COR-L47 (cell line): Measurements from ENCODE around the gene JAG1.

Source experiments
- DNase-seq: peaks from one replicate; lab custom pipeline; 2025; lab: John Stamatoyannopoulos, UW

JAG1 gene

DNA sequence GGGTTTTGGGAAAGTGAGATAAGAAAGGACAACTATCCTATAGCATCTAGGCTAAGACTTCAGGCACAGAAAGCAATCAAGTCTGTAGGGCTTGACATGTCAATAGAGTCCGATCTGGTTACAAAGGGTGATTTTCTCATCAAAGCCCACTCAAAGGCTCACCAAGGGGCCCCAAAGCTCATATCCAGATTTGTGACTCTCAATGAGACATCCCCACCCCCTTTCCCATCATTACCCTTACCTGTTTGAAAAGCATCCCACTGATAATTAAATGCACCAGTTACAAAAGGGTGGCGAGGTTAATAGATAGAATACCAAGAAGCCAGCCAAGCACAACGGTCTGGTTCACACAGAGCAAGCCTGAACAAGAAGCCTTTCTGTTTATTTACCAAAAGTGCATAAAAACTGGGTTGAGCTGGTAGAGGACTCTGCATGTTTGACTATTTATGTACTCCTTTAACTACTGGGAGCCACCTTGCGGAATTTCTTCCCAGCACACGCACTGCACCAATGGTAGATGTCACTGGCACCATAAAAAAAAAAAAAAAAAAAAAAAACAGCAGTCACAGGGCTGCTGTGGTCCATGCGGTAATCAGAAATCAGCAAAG lies 6.1 kb downstream of the JAG1 start:
- peak; percentile 38 for DNase-seq

DNA sequence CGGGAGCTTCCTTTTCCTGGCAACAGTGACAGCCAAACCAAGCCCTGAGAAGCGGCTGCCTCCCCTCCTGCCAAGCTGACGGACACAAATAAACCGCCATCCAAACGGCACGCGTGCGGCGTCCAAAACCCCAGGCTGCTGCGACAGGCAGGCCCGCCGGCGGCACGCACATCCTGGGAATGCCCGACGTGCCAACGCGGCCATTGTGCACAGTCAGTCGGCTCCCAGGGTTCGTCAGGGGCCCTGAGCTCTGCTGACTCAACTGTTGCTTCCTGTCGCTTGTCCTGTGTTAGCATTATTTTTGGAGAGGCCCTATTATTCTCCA lies 6.8 kb downstream of the JAG1 start:
- peak; percentile 79 for DNase-seq

DNA sequence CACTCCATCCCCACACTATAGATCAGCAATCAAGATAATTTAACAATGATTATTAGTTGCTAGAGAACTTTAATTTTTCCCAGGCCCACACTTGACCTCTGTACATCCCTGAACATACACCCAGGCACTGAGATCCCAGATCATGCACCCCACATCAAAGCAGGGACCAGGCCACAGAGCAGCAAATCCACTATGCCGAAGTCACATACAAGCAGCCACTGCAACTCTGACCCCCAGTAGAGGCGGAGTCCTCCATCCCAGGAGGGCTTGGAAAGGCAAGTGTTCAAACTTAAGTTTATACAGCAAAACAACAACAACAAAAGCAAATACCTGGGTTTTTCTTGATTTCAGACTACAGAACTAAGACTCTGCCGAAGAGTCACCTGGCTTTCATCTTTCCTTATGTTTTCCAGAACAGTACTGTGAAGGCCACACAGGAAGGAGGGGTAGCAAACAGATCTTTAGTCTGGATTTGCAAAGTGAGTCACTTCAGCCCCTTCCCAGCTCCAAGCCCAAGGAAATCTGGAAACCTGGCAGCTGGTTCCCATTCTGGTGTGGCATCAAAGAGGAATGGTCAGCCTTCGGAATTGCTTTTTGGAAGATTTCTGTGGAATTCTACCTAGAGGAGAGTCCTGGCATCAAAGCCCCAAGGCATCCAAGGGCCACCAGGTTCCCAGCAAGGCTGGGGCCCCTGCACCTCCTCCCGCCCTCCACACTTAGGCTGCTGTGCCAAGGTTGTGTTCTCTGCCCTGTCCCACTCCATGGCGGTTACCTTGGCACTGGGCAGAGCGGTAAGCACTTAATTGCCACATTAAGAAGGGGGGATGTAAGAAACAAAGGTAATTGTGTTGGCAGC lies 7.3 kb downstream of the JAG1 start:
- no peak for DNase-seq

DNA sequence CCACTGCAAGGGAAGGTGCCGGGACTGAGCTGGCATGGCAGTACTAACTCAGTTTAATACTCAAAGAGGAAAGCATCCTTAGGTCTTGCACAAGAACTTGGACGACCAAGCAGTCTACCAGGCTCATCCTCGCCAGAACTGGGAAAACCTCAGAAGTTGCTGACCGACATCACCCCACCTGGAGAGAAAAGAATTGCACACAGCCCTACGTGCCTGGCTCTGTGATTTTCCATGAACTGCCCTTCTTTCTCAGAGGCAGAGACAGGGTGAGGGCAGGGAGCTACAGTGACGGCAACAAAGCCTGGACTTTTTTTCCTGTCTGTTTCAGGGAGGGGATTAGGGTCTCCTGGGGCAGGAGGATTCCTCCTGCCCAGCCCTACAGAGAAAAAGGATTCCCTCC lies 8.0 kb downstream of the JAG1 start:
- no peak for DNase-seq

DNA sequence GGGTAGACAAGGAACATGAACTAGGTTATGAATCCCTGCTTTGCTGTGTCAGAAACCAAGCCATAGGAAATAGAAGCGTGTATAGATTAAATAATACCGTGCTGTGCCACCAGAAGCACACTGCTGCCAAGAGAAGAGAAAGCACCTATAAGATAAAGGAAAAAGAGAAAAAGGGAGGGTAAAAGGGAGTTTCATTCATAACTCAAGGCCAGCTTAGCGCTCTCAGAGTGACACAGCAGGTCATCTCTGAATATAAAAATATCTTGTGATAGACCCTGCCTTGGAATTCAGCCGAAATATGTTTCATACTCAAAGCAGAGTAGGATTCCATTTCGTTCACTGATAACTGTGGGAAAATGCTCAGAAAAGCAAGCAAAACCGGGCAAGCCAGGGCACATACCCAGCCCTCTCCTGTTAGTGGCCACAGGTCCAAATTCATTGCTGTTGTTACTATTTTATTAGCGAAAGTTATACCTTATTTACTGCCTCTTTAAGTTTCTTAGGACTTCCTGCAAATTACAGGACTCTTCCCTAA lies 8.7 kb downstream of the JAG1 start:
- DNase-seq, result no peak

DNA sequence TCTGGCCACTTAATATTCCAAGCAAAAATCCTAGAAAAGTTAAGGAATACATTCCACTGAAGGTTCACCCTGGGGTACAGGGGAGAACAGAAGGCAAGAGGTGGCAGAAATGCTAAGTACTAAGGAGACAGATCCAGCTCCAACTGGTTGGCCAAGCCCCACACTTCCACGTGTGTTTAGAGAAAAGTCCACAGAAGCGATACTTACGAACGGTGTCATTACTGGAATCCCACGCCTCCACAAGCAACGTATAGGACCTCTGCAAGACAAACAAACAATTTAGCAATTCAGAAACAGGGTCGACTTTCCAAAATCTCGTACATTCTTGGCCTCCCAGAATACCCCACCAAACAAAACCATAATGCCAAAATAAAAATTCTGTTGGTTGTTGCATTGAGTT lies 10.0 kb downstream of the JAG1 start:
- DNase-seq, result no peak

DNA sequence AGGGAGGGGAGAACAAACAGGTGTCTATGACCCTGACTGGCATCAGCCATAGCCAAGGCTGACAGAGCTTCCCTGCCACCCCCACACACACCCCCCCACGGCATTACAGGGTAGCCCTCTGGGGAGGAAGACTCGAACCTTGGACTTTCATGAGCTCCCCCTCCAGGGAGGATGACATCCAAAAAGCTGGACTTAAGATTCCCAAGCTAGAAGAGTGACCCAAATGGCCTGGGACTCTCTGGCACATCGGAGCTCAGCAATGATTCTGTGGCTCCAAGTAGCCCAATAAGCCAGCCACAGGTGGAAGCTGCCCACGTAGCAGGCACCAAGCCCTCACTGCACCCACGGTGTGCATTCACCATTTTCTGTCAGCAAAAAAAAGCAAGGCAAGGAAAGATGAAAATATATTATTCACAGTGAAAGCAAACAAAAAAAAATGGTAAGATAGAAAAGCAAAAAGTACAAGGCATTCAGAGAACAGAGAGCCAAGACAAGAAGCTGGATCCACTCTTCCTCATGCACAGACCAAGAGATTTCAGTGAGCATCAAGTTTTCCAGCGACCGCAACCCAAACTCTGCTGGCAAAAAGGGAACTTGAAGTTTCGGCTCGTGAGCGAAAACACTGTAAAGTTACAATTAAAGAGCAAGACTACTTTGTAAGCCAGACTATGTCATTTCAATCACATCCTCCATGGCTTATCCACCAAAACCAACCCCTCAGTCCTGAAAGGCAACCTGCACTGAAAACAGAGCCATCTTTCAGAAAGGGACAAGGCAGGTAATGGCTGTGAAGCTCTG lies 10.9 kb downstream of the JAG1 start:
- no peak for DNase-seq

DNA sequence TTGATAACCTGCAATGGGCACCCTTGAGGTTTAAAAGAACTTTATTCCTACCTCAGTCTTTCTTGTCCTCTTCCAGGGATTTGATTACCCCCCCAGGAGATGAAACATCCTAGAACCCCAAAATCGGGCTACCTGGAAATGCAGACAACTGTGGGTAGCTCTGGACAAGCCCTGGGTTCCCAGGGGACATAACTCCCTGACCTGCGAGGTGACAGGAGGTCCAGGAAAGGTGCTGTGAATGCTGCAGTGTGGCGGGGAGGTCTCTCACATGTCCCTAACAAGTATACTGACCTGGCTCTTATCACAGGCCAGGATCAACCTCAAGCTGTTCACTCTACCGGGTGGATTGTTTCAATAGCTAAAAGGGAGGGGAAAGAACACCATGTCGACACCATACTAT lies 11.6 kb downstream of the JAG1 start:
- no peak for DNase-seq

DNA sequence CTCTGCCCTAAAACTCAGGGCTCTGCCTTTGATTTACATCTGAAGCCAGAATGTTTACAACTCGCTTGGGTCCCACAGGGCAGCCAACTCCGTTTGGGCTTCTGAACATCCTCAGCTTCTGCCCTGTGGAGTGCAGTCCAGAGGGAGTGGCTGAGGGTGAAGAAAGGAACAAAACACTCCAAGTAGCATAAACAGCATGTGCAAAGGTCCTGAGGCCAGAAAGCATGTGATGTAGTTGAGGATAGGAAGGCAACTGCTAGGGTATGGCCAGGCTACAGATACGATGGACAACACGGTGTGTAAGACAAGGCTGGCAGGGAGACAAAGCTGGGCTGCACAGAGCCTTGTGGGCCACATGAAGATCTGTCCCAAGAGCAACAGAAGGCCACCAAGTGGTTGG lies 12.5 kb downstream of the JAG1 start:
- DNase-seq, result no peak

DNA sequence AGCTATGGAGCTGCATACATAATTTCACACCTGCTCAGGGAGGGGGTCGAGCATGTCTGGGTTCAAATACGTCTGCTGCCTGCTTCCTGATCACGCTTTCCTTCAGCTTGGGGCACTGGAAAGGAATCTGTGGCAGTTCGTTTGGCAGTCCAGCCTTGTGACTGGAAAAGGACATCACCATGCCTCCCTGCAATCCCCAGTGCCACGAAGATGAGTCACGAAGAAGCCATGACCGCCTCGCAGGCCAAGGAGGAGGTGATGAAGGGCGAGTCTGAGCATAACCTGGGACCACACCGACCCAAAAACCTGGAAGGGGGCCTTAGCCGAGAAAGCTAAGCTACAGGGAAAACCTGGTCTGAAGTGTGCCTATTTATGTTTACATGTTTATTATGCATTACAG lies 13.1 kb downstream of the JAG1 start:
- no peak for DNase-seq

DNA sequence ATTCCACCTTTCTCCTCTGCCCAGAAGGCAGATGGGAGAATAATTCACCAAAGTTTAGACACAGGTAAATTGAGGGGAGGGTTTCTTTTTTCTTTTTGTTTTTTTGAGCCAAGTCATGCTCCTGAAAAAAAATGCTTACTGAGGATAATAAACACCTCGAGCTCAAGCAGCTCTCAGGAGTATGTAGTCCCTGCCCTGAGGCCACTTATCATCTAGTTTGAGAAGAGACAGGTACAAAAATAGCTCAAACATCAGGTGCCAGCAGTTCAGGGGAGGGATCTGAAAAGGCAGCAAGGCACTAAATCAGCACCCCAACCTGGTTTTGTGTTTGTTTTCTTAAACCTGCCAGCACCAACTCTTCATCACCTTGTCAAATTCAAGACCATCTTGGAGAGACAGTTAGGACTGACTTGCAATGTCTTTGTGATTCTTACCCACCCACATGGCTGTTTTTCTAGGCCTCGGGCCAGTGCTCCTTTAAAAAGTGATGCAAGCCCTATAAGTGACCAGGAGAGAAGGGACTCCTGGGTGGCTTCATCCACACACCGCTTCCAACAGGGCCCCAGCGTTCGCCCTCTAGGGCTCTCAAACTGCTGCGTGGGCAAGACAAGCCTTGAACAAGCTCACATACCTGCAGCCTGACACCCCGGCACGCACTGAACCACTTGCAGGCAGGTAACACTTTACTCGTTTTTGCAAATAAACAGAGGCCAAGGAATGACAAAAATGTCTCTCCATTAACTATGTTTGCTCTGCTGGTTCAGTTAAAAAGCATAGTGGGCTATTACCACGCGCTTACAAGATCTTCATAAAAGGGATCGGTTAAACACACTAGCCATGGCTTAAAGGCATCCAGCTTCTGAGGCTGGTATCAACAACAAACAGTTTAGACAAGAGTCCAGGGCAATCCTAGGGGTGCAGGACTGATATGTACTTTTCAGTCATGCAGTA lies 13.9 kb downstream of the JAG1 start:
- DNase-seq, result no peak

DNA sequence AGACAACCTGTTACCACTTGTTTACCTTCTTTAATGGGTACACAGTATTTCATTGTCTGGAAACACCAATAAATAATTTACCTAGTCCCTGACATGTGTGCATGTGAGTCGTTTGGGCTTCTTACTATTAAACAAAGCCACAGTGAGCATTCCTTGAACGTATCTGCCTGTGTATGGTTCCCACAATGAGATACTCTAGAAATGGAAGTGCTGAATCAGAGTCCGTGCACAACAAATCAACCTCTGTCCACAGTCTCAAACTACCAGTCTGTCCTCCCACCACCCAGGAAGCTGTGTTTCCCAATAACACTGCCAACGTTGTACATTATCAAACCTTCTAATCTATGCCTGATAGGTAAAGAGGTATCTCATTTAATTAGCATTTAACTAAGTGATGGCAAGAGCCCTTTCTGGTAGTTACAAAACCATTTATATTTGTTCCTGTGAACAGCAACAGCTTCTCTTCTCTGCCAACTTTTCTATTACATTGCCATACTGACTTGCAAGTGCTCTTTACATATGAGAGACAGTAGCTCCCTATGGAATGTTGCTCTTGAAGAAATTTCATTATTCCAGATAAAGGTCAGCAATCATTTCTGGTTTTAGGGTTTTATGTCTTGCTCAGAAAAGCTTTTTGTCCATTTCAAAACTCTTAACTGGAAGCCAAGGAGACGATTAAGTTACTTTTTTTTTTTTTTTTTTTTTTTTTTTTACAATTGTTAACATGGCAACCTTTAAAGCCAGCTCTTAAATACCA lies 14.7 kb downstream of the JAG1 start:
- DNase-seq, result no peak

DNA sequence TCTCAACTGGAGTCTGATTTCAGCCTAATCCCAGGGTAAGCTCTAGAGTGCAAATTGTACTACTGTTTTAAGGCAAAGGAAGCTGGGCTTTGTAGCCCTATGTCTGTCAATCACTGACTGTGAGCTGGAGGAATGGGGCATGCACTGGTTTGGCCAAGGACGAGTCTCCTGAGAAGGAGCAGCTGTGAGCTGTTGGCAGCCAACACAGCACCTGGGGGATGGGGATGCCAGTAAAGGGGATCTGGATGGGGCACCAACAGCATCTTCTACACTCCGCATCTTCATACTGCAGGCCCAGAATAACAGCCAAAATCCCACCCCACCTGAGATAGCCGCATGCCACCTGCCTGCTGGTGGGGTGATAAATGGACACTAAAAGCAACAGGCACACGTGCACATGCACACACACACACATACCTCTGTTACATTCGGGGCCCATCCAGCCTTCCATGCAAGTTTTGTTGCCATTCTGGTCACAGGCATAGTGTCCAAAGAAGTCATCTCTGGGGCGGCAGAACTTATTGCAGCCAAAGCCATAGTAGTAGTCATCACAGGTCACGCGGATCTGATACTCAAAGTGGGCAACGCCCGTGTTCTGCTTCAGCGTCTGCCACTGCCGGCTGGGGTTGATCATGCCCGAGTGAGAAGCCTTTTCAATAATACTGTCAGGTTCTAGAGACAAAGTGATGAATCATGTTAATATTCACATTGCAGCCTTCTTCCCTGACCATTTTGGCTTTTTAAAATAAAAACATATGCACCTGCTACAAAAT lies 15.6 kb downstream of the JAG1 start:
- no peak for DNase-seq

DNA sequence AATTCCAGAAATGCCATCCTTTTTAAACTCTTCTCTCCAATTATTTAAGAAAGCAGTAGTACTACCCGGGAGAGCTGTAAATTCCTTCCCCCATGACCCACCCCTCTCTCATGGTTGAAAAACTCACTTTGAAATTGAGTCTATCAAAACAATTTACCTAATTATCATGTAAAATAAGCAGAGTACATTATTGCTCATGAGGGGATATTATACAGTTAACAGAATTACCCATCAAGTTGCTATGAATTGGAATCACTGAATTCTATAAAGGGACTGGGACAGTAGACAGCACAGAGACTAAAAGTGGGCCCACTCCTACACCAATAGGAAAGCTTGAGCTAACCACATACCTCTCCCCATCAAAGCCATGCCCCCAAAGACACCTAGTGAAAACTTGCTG lies 16.3 kb downstream of the JAG1 start:
- no peak for DNase-seq

DNA sequence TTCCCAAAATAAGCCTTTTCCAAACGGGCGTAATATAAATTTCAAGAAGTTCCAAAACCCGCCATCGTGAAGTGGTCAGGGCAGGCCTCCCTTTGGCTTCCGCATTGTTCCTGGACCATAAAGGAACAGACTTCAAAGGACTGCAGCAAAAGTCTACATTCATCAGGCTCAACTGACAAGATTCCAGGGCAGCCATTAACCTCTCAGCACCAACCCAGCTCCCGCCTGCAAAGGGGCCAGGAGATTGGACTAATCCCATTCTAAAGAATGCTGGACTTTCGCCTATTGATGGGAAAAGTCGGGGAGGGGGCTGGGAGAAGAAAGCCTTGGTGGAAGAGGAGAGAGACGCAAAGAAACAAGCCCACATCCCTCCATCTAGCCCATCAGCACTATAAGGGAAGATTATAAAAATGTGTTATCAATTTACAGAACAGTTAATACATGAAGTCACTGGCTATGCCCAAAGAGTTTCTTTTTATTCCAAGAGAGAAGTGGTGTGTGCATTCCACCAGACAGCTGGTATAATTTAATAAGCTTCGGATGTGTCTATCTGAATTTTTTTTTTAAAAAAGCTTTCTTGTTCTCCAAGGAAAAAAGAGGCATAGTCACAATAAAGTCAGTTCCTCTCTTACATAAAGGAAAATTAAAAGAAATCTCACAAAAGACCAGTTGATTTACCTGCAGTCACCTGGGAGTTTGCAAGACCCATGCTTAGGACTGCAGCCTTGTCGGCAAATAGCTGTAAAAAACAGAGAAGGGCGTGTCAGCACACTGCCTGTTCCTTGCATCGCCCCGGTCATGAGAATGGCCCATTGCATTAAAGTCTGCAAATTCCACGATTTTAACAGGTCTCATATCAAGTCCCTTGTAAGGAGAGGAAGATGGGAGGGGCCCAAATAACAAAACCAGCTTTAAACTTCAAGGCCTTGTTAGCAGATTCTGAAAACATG lies 17.8 kb downstream of the JAG1 start:
- DNase-seq, result no peak

DNA sequence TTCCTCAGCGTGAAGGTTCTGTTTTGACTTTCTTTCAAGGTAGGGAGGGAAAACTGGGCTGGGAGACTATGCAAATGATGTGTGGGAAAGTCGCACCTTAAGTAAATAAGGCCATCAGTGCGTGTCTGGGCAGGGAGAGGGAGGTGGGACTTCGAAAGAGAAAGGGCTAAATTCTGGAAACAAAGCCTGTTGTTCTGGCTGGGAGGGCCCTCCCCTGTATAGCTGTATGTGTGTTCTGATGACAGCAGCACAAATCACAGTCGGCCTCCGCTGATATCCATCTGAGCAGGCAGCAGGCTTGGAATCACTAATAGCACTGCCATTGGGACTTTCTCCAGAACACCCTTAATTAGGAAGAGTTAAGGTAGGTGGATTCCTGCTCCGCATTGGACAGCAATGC lies 19.2 kb downstream of the JAG1 start:
- DNase-seq, result peak; percentile 20

DNA sequence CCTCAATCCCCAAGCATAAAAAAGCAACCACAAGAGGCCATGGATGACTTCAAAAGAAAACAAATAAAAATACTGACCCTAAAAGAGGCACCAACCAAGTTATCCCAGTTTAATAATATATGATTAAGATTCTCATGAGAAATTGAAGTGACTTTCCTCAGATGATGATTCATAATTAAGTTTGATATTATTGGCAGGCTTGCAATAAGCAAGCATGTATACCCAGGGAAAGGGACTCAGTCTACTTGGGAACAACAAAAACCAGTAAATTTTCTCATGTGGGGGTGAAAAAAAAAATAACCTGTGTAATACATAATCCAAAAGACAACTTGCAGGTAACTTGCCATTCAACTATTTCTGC lies 19.6 kb downstream of the JAG1 start:
- no peak for DNase-seq

DNA sequence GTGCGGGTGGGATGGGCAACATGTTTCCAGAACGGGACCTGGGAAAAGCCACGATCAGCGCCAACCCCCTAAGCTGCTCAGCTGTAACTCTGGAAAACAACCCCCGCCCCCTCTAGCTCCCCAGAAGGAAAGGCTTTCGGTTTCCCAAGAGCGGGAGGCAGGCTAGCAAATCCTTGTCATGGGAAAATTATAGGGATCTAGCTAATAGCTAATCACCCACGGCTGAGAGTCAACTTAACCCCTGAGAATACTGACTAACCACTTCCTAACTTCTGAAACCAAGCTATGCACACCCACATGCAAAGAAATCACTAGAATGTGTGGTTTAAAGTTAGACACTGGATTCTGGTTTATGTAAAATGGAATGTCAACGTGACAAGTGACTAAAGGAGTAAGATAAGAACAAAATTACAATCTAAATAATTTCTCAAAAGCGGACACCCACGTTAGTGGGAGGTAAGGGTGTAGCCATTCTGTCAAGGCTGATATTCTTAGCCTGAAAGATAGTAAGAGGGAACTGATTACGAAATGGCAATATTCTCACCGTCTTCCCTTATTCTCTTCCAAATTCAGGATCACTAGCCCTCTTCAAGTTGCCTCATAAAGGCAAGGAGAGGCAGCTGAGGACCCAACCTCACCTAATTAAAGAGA lies 20.1 kb downstream of the JAG1 start:
- DNase-seq, result no peak
